Endothelial cell of hepatic sinusoid (primary cell): ENCODE measurements around the gene PAX8.
"Not testable (repeated sequence)": the region's sequence is repeated elsewhere in the genome, so short reads cannot be mapped to it uniquely, and the experiment has no call there.

Experiments
- in situ Hi-C: cut with HindIII; loops from 2 replicates; pipeline ENCODE4 v1.10.0; 2017; ENCODE audit warnings: low sequenced_read_pairs

Gene PAX8

DNA sequence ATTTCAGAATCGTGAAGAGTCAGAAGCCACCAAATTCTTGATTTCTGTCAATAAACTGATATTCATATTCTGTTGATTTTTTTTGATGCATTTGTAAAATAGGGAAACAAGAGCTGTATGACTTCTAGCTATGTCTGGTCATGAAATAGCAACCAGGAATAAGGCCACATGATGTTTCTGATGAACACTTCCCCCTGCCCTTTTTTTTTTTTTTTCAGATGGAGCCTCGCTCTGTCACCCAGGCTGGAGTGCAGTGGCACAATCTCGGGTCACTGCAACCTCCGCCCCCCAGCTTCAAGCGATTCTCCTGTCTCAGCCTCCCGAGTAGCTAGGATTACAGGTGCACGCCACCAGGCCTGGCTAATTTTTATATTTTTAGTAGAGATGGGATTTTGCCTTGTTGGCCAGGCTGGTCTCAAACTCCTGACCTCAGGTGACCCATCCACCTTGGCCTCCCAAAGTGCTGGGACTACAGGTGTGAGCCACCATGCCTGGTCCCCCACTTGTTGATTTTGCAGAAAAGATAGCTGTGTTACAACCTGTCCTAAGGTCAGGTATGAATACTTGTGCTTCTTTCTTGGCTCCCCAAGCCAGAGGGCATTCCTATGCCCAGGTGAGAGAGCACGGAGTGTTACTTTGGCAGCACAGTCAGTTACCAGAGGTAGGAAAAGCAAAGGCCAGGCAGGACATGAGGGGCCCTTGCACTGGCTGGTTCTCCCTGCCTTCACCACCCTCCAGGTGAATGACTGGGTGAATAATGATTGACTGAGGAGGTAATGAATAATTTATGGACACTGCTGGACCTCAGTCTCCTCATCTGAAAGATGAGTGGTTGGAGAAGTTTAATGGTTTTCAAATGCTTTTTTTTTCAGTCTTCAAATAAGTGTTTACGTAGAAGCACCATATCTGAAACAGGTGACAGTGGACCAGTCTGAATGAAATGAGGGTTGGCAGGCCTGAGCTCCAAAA, 39.6 kb downstream of the PAX8 start:
- in situ Hi-C loops = no loop called here

DNA sequence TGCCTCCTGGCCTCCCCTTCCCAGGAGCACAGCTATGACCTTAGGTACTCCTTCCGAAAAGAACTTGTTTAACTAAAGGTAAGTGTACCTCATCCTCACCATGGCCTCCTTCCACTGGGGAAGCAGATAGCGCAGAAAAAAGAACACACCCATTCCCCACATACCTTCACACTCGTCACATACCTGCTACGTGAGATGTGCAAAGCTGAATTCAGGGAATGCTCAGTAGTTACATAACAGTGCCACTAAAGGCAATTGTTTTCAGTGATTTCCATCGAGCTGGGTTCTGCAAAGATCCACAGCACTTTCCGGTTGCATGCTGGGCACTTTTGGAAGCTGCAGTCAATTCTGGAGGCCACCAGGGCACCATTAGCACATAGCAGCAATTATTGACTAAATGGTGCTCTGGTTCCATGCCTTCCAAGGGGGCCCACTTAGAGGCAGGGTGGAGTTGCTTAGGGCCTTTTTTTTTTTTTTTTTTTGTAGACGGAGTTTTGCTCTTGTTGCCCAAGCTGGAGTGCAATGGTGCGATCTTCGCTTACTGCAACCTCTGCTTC, 41.0 kb downstream of the PAX8 start:
- in situ Hi-C loops = no loop called here

DNA sequence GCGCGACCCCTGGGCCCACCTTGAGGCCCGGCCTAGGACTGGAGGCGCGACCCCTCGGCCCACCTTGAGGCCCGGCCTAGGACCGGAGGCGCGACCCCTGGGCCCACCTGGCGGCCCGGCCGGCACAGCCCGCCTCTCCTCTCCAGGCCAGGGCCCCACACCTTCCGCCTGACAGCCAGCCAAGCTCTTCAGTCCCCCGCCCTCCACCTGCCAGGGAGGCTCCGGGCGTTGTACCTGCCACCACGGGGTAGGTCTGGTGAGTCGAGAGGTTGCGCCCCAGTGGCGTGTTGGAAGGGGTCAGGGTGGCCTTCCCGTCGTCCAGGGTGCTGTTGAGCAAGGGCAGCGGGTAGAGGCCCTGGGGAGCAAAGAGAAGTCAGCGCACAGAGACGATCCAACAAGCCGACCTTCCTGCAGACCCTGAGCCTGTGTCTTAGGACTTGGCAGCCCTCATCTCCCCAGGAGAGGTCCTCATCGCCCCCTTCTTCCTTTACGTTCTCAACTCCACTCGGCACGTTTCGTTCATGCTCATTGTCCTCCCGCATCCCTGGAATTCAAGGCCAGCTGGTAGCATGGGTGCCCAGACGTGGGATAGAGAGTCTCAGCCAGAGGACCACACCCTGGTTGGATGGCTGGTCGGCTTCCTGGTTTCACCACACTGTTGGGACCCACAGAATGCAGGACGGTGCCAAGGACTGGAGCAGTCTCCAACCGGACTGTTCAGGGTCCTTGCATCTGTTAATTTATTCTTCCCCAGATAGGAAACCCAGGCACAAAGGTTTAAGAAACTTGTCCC, 42.2 kb downstream of the PAX8 start:
- in situ Hi-C loops = no loop called here

DNA sequence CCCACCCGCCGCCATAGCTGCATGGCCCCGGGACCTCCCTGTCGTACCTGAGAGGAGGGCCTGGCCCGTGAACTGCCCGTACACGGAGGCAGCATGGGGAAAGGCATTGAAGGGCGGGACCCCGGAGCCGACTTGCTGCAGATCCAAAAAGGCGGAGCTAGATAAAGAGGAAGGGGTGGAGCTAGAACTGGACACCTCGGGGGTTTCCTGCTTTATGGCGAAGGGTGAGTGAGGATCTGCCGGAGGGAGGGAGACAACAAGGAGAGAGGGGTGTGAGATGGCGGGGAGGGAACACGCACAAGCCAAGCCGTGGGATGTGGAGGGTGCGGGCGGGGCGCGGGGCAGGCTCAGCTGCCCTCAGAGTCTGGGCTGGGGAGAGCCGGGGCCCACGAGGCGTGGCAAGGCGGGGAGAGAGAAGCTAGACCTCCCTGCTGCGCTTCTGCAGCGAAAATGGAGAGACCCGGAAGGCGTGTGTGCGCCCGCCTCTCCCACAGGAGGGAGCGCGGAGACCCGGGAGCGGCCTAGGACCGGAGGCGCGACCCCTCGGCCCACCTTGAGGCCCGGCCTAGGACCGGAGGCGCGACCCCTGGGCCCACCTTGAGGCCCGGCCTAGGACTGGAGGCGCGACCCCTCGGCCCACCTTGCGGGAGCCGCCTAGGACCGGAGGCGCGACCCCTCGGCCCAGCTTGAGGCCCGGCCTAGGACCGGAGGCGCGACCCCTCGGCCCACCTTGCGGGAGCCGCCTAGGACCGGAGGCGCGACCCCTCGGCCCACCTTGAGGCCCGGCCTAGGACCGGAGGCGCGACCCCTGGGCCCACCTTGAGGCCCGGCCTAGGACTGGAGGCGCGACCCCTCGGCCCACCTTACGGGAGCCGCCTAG, 43.1 kb downstream of the PAX8 start:
- in situ Hi-C loops = not testable (repeated sequence)

DNA sequence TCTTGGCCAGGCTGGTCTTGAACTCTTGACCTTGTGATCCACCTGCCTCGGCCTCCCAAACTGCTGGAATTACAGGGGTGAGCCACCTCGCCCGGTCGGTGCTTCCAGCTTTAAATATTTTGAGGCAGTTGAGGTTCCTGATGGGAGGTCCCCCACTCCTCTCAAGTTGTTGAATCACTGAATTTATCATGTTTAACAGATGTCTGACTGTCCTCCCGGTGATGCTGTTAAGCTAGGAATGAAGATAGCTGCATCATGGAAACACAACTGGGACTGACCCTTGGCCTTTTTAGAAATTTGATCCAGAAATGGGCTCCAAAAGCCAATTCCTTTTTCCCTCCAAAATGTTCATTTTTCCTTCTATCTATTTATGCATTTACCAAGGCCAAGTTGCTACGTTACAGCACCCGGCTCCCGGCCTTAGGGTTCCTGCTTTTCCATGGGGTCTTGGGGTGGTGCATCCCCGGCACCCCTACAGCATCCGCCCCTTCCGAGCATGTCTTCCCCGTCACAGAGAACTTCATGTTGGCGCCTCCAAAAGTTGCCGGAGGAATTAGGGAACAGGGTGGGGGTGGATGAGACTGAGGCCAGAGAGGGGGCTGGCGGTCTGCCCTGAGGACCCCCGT, 43.9 kb downstream of the PAX8 start:
- in situ Hi-C loops = loop anchor here (5.0 kb wide), 1 partner anchor 78 kb away; no protein-coding TSS in a partner anchor

DNA sequence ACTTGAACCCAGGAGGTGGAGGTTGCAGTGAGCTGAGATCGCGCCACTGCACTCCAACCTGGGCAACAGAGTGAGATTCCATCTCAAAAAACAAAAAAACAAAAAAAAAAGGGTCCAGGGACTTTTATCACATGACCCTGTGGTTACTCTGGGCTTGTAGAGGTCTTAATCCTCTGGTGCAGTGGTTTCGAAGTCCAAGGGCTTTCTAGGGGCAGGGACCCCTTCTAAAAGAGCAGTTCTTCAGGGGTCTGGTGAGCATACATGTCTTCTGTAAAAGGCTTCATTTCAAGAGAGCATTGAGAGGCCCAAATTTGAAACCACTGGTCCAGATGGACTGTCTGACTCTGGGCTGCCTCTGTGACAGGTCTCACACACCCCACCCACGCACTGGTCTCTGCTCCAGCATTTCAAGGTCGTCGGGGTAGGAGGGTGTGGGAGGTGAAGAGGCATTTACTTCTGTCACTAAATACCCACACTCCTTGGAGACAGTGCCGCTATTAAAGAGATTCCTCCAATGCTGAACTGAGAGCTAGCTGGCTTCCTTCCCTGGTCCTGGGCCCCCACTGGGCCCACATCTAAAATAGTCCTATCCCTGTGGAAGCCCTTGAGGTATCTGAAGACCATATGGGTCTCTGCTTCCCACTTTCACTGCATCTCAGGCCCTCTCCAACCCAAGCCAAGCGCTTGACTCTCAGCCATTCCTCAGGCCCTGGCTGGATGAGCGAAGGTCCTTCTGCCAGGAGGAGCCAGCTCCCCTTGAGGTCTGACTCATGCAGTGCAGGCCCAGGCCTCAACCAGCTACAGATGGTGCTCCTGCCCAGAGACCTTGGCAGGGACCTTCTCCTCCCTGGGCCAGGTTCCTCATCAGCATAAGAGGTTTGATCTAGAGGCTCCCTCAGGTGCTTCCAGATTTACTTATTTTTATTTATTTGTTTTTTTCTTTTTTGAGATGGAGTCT, 44.8 kb downstream of the PAX8 start:
- in situ Hi-C loops = loop anchor here (5.0 kb wide), 1 partner anchor 77 kb away; no protein-coding TSS in a partner anchor

DNA sequence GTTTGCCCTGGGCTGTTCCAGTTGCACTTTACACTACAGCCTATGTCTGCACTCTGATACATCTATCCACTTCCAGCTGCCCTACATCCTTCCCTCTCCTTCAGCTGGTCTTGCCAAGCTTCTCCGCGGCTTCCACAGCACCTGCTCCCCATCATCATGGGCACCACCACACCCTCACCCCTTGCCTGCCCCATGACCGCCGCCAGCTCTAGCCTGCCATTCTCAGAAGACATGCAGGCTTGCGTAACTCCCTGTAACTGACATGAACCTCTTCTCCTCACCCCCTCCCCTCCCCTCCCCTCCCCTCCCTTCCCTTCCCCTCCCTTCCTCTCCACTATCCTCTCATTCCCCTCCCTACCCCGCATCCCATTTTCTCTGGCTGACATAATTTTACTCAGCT, 46.0 kb downstream of the PAX8 start:
- in situ Hi-C loops = loop anchor here (5.0 kb wide), 1 partner anchor 75 kb away; no protein-coding TSS in a partner anchor

DNA sequence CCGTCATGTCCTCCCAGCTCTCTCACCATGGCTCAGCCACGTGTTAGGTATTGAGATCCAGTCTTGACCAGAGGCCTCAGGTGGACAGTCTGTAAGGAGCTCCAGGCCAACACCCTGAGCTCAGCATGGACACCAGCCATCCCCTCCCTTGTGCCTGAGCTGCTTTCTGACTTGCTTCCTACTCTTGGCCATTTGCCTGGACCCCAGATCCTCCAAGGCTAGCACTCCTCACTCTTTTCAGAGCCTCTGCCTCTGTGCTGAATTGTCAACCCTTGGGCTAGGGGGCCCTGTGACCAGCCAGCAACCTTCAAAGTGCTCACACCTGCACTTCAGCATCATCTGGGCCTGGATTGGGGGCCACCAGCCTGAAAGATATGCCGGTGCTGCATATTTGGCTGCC, 46.6 kb downstream of the PAX8 start:
- in situ Hi-C loops = loop anchor here (5.0 kb wide), 1 partner anchor 75 kb away; no protein-coding TSS in a partner anchor

DNA sequence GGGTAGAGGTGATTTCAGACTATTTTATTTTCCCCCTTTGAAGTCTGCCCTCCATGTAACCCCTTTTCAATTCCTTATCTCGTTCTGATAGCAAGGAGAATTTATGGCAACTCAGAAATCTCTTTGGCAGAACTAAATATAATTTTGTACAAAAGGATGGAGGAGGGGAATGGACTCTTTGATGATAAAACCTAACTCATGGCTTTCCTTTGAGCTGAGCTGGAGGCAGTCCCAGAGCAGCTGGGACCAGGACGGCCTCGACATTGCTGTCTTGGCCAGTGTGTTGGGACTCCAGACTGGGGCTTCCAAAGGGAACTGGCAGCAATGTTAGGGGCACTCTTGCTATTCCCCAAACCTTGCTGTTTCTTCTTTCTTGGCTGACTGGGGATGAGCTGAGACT, 47.7 kb downstream of the PAX8 start:
- in situ Hi-C loops = loop anchor here (5.0 kb wide), 1 partner anchor 74 kb away; no protein-coding TSS in a partner anchor

DNA sequence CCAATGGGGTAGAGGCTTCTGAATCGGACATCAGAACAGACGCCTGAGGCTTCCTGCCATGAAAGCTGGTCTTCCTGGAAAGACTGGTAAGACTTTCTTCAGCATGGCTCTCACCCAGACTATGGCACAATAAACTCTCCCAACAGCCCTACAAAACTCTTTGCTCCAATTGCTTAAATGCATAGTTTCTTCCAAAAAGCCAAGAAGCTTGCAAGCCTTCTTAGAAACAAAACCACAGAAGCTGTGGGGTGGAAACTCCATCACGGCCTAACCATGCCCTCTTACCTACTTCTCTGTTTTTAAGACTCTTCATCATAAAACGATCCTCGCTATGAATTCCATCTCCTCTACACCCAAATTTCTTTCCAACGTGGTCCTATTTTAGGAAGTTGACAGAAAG, 48.2 kb downstream of the PAX8 start:
- in situ Hi-C loops = loop anchor here (5.0 kb wide), 1 partner anchor 73 kb away; no protein-coding TSS in a partner anchor

DNA sequence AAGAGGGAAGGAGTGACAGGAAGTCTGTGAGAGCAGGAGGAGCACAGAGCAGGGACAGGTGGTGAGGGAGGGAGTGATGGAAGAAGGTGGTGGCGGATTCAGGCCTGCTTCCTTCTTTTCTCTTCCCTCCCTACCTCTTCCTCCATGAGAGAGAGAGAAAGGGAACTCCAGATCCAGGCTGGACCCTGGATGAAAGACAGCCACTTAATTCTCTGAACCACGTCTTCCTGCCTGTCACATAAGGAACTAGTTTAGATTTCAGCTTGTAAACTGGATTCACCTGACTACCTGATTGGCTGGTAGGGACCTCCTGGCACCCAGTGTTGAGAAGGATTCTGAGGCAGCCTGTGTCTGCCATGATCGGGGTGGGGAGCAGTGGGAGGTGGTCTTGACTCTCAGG, 48.9 kb downstream of the PAX8 start:
- in situ Hi-C loops = loop anchor here (5.0 kb wide), 1 partner anchor 72 kb away; no protein-coding TSS in a partner anchor

DNA sequence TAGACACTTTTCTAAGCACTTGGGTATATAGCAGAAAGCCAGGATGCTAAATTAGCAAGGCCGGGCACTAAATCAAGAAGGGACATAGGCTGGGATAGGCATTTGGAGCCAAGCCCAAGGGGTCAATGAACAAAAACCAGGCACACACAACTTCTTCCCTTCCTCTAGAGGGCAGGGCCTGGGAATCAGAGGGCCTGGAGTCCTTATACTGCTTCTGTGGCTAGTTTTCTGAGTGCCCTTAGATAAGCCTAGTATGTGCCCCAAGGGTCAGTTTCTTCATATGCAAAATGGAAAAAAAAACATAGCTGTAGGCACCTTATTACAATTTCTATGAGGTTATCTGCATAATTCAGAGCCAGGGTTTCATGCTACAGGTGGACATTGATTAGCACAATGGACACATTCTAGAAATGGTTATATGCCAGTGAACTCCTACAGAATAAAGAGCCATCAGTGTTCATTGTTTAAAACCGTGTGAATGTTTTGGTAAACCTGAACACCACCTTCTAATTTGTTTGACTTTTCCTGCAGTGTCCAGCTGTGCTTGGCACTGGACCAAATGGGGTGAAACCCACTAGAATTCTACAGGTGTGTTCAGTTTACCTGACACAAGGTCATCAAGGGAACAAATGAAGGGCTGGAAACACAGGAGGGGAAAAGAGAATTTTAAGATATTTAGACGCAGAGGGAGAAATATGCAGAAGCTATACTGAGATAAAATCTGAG, 49.6 kb downstream of the PAX8 start:
- in situ Hi-C loops = no loop called here

DNA sequence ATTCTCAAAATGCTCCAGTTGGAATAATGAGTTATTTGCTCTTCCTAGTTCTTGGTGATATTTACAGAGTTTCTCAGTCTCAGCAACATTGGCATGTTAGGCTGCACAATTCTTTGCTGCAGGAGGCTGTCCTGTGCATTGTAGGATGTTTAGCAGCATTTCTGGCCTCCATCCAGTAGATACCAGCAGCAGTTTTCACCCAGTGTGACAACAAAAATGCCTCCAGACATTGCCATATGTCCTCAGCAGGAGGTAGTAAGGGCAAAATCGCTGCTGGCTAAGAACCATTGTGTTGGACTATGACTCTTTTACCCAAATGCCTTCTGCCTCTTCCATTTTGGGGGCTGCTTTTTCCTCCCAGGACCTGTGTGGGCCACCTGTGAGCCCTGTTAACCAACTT, 50.4 kb downstream of the PAX8 start:
- in situ Hi-C loops = no loop called here

DNA sequence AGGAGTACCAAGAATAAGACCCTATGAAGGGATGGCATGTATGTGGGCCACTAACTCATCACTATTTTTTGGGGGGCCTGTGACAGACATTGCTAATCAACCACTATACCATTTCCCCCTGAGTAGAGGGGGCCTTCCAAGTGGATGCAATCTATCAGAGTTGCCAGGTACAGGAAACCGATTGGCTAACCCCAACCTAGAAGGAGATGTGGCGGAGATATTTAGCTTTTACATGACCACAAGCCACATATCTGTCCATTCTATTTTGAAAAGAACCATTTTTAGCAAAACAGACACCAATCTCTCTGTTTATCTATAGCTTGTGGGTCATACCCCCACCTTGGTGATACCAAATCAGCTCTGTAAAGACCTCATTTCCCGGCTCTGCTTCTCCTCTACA, 51.0 kb downstream of the PAX8 start:
- in situ Hi-C loops = no loop called here

DNA sequence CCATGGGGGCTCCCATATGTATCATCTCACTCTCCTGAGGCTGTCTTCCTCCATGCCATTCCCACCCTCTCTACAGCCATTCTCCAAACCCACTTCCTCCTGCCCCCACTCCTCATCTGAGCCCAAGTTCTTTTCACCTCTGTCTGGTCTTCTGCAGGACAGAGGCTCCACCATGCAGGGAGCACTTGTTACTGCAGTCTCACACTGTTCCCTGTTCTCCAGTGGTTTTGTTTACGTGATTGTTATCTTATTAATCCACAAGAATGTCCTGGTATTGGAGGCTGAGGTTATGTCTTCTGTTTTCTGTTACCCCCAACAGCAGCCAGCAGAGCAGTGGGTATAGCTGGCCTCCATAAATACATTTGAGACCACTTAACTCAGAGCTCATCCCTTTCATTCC, 51.4 kb downstream of the PAX8 start:
- in situ Hi-C loops = no loop called here

DNA sequence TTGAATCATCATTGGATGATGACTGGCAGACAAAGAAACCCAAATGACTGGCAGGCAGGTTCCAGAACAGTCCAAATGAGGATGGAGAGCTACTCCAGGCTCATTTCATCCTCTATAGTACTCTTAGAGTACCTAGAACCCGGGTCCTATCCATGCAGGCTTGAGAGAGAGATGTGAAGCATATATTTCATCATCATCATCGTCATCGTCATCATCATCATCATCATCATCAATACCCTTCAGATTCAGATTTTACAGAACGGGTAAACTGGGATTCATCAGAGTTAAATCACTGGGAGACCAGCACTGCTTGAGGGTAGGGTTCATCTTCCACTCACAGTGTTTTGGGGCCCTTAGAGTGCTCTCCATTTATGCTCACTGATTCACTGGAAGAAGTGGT, 52.3 kb downstream of the PAX8 start:
- in situ Hi-C loops = no loop called here

DNA sequence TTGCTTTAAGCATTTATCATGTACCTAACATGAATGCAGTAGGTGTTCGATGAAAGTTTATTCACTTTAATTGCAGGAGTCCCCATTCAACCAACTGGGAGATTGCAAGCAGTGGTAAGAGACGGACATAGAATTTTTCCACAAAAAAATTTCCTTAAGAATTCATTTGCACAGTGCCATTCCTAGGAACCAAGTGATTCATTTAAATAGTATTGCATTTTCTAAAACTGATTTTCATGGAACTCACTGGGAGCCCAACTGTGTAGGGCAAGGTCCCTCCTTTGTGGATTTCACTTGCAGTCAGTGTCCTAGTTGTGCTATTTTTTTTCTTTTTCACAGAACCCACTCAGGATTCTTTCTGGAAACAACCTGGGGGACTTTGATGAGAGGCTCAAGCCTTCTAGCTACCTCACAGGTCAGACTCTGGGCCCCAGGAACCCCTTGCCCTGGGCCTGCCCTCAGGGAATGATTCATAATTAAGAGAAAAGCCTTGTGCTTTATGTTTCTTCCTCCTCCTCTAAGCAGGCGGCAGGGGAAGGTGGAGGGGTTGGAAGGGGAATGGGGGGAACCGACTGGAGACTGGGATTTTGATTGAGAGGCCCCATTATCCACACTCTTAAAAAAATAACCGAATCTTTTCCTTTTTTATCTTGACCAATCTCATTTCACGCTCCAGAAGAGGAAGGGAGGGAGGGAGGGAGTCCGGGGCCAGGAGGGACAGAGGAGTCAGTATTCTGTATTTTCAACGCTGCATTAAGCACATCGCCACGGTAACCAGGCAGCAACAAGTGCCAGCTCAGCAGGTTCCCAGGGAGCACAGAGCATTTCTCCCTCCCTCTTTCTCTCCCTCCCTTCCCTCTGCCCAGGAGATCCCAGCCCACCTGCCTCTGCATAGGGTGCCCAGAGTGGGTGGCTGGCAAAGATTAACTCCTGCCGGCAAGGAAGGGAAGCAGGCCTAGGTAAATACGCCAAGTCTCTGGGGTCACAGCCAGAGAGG, 53.2 kb downstream of the PAX8 start:
- in situ Hi-C loops = no loop called here
